SK-N-SH (cell line): Measurements from ENCODE around the gene ANKH.

Experiments
- CTCF ChIP-seq: fragments of 200-600 bp; sonication (generic); IDR thresholded peaks from 2 replicates; pipeline ENCODE4 v1.6.1; 2017; ENCODE audit warnings: antibody characterized with exemption, mild to moderate bottlenecking, moderate library complexity
- EP300 ChIP-seq, 2 experiments: IDR thresholded peaks; 2 replicates each; pipeline versions ENCODE4 v1.4.0 to v1.6.1; 2012; ENCODE audit warnings: borderline replicate concordance in 1 of 2, low read depth in 1 of 2, low read length in 1 of 2
- POLR2AphosphoS5 ChIP-seq: IDR thresholded peaks from 2 replicates; pipeline ENCODE4 v1.6.1; 2012; ENCODE audit warnings: low read depth, low read length
- RFX5 ChIP-seq: IDR thresholded peaks from 2 replicates; pipeline ENCODE4 v1.6.1; 2012; ENCODE audit warnings: mild to moderate bottlenecking, improper control_type of control experiment, low read length
- YY1 ChIP-seq: IDR thresholded peaks from 2 replicates; pipeline ENCODE4 v1.4.0; 2012; ENCODE audit warnings: low read depth, mild to moderate bottlenecking
- TF ChIP-seq, protein P1 (sequence below): IDR thresholded peaks from 2 replicates; pipeline ENCODE4; 2012

GRCh38 chr5:14727928-14728458 lies 143.6 kb downstream of the ANKH start:
- TF ChIP-seq POLR2AphosphoS5 (no peak), YY1 (no peak), CTCF (no peak), EP300 (IDR thresholded peaks at IDR 0.05; ENCODE audit: borderline replicate concordance in 1 of 2, low read depth in 1 of 2, low read length in 1 of 2) (no peak), RFX5 (no peak)
- TF ChIP-seq, protein P1, sequence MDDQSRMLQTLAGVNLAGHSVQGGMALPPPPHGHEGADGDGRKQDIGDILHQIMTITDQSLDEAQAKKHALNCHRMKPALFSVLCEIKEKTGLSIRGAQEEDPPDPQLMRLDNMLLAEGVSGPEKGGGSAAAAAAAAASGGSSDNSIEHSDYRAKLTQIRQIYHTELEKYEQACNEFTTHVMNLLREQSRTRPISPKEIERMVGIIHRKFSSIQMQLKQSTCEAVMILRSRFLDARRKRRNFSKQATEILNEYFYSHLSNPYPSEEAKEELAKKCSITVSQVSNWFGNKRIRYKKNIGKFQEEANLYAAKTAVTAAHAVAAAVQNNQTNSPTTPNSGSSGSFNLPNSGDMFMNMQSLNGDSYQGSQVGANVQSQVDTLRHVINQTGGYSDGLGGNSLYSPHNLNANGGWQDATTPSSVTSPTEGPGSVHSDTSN = no peak
